ENCODE results near the gene LRRC8D.

LRRC8D gene

GRCh38 chr1:89897347-89898133 lies 76.7 kb downstream of the LRRC8D start:
- DNase-seq, result no peak

- no peak for DNase-seq
Measured at GRCh38 chr1:89898150-89898549, 77.3 kb downstream of the LRRC8D start.

GRCh38 chr1:89898695-89899470 lies 78.1 kb downstream of the LRRC8D start:
- no peak for DNase-seq

GRCh38 chr1:89900323-89900722 lies 79.5 kb downstream of the LRRC8D start:
- no peak for DNase-seq

- DNase-seq, result no peak
Measured at GRCh38 chr1:89900791-89901708, 80.2 kb downstream of the LRRC8D start.

GRCh38 chr1:89901957-89902669 lies 81.3 kb downstream of the LRRC8D start:
- no peak for DNase-seq

GRCh38 chr1:89903550-89903949 lies 82.7 kb downstream of the LRRC8D start:
- DNase-seq, result no peak

GRCh38 chr1:89904219-89904980 lies 83.6 kb downstream of the LRRC8D start:
- DNase-seq, result no peak

- DNase-seq, result no peak
Measured at GRCh38 chr1:89905395-89906058, 84.7 kb downstream of the LRRC8D start.

GRCh38 chr1:89906088-89906487 lies 85.3 kb downstream of the LRRC8D start:
- no peak for DNase-seq

- DNase-seq, result no peak
Measured at GRCh38 chr1:89907727-89908212, 86.9 kb downstream of the LRRC8D start.

- no peak for DNase-seq
Measured at GRCh38 chr1:89908273-89908671, 87.4 kb downstream of the LRRC8D start.

GRCh38 chr1:89908672-89909436 lies 88.0 kb downstream of the LRRC8D start:
- no peak for DNase-seq

- DNase-seq, result no peak
Measured at GRCh38 chr1:89910268-89910667, 89.4 kb downstream of the LRRC8D start.

GRCh38 chr1:89910780-89911179 lies 89.9 kb downstream of the LRRC8D start:
- no peak for DNase-seq

GRCh38 chr1:89911191-89911991 lies 90.6 kb downstream of the LRRC8D start:
- DNase-seq, result no peak

GRCh38 chr1:89912073-89912472 lies 91.2 kb downstream of the LRRC8D start:
- DNase-seq, result no peak

GRCh38 chr1:89913353-89914095 lies 92.7 kb downstream of the LRRC8D start:
- no peak for DNase-seq

- no peak for DNase-seq
Measured at GRCh38 chr1:89917353-89917752, 96.5 kb downstream of the LRRC8D start.
